ENCODE data around the gene ATP10B. TPM values are rescaled to one million over a fixed set of nuclear protein-coding genes. Genes with fewer than 3 reads are reported as not detected.

ATP10B gene
- polyA plus RNA-seq, 1 of the 3 experiments (the other 2 are of a cell fraction) = not detected

GRCh38 chr5:160757194-160757593 is 94.8 kb downstream of the ATP10B start:
- H3K27me3 ChIP-seq (ENCODE audit: insufficient read depth) = no peaks in the 10 kb centered on the region
- no peaks in the 10 kb centered on the region for H3K36me3 ChIP-seq (replicated peaks in 1 of 2; ENCODE audit: control insufficient read depth in 1 of 2, insufficient read depth in 2 of 2, low read length in 1 of 2)
- WGBS (ENCODE audit: low lambda C conversion rate) = 0% methylated on average over 1 of the region's 1 CpG
- DNase-seq = no peak
- no peaks in the 10 kb centered on the region for H3K79me2 ChIP-seq (ENCODE audit: insufficient read depth)
- TF ChIP-seq MXI1 (IDR thresholded peaks at IDR 0.05; ENCODE audit: low read depth, low read length) = no peak
- no peak for TF ChIP-seq CHD2 (IDR thresholded peaks at IDR 0.05; ENCODE audit: low read length, partially characterized antibody)
- TF ChIP-seq TAF1 (IDR thresholded peaks at IDR 0.05; ENCODE audit: borderline replicate concordance, low read depth, low read length) = no peak
- TF ChIP-seq CTCF (IDR thresholded peaks at IDR 0.05) = no peak
- TF ChIP-seq RFX5 (IDR thresholded peaks at IDR 0.05; ENCODE audit: low read length) = no peak
- no peak for TF ChIP-seq SMC3 (IDR thresholded peaks at IDR 0.05; ENCODE audit: low read depth, low read length)
- no peak for TF ChIP-seq MEF2A (IDR thresholded peaks at IDR 0.05; ENCODE audit: borderline replicate concordance, low read depth)
- TF ChIP-seq FOSL2 (IDR thresholded peaks at IDR 0.05; ENCODE audit: borderline replicate concordance, low read depth) = no peak
- no peak overlapping the region for H3K9ac ChIP-seq
- no peaks in the 10 kb centered on the region for H4K20me1 ChIP-seq (ENCODE audit: insufficient read depth)
- H3F3A ChIP-seq (replicated peaks; ENCODE audit: insufficient read depth) = no peaks in the 10 kb centered on the region
- H3K27ac ChIP-seq (ENCODE audit: low read depth in 2 of 2, low read length in 1 of 2) = no peak overlapping the region
- no peaks in the 10 kb centered on the region for H3K9me3 ChIP-seq
- ChIA-PET CTCF (no interaction called here), POLR2A (no interaction called here)
- no peaks in the 10 kb centered on the region for H3K9me2 ChIP-seq
- H2AFZ ChIP-seq (ENCODE audit: low read depth) = no peak overlapping the region
- H3K4me1 ChIP-seq (ENCODE audit: control insufficient read depth in 1 of 2, insufficient read depth in 2 of 2, low read depth in 1 of 2, low read length in 1 of 2) = no peaks in the 10 kb centered on the region
- no peak overlapping the region for H3K4me3 ChIP-seq (ENCODE audit: low read depth in 2 of 2, low read length in 1 of 2)
- no peak overlapping the region for H3K4me2 ChIP-seq

DNA sequence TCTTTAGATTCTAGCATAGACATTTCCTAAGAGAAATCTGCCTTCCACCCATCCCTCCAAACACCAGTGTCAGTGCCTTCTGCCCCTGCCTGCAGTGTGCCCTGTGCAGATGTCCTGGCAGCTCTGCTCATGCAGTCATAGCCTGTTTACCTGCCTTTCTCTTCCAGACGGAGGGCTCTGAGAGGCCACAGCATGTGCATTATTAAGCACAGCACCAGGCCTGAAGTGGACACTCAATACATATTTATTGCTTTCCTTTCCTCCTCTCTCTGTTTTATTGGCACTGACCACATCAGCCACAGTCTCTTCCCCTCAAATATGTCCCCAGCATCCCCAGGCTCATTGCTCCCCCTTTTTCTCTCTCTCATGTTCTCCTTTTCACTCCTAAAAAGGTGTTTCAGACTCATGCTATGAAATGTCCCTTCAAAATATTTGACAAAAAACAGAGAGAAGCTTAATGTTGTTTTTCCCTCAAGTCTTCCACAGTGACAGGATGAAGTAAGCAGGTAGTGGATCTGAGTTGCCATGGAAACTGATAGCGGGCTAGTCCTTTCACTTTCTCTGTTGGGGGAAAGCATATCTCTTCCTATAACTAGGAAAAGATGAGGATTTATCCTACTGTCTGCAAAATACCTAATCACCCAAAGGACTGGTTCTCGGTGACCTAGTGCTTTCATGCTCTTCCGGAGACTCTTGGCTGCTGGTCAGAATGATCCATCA is 100.9 kb downstream of the ATP10B start:
- Histone ChIP-seq H3K36me3 (replicated peaks in 1 of 2; ENCODE audit: control insufficient read depth in 1 of 2, insufficient read depth in 2 of 2, low read length in 1 of 2) (no peaks in the 10 kb centered on the region), H3K4me3 (ENCODE audit: low read depth in 2 of 2, low read length in 1 of 2) (no peak overlapping the region), H3K9me2 (no peaks in the 10 kb centered on the region), H2AFZ (ENCODE audit: low read depth) (no peak overlapping the region), H3K27me3 (ENCODE audit: insufficient read depth) (peaks cover 9% of the 10 kb centered on the region), H3K27ac (ENCODE audit: low read depth in 2 of 2, low read length in 1 of 2) (no peak overlapping the region), H3K9me3 (no peaks in the 10 kb centered on the region), H3K4me1 (ENCODE audit: control insufficient read depth in 1 of 2, insufficient read depth in 2 of 2, low read depth in 1 of 2, low read length in 1 of 2) (no peaks in the 10 kb centered on the region), H3K9ac (no peak overlapping the region), H3K79me2 (ENCODE audit: insufficient read depth) (no peaks in the 10 kb centered on the region), H3F3A (replicated peaks; ENCODE audit: insufficient read depth) (no peaks in the 10 kb centered on the region), H3K4me2 (no peak overlapping the region; the same call in 1 of the 2 replicates), H4K20me1 (ENCODE audit: insufficient read depth) (no peaks in the 10 kb centered on the region)
- ChIA-PET POLR2A (no interaction called here), CTCF (no interaction called here)
- 6% methylated on average over 4 of the region's 4 CpGs for WGBS (ENCODE audit: low lambda C conversion rate)
- TF ChIP-seq CTCF (IDR thresholded peaks at IDR 0.05) (no peak), TEAD4 (IDR thresholded peaks at IDR 0.05; ENCODE audit: borderline replicate concordance, insufficient read depth) (no peak), TAF1 (IDR thresholded peaks at IDR 0.05; ENCODE audit: borderline replicate concordance, low read depth, low read length) (no peak), YY1 (IDR thresholded peaks at IDR 0.05; ENCODE audit: low read depth) (no peak), CHD2 (IDR thresholded peaks at IDR 0.05; ENCODE audit: low read length, partially characterized antibody) (no peak), RAD21 (IDR thresholded peaks at IDR 0.05; ENCODE audit: low read length) (no peak), FOXM1 (IDR thresholded peaks at IDR 0.05; ENCODE audit: low read depth) (no peak)
- DNase-seq = no peak

Measured in SK-N-SH (cell line).